B cell (primary cell): ENCODE data around the gene SEC14L1. TPM values are rescaled to one million over a fixed set of nuclear protein-coding genes. Genes with fewer than 3 reads are reported as not detected.

Experiments used
- ATAC-seq: fragments of 200-7000 bp; cut with Tn5 transposase; one replicate; pipeline ENCODE4 v1.10.0; 2021; ENCODE audit warnings: low read depth, mild to moderate bottlenecking, moderate number of reproducible peaks, moderate library complexity
- CTCF ChIA-PET: fragments of 350-600 bp; sonication (Branson Sonifier 250); formaldehyde crosslinking; loops from one replicate; lab custom pipeline; 2021; ENCODE audit warnings: antibody characterized with exemption, inconsistent platforms; lab: Charles Lee
- POLR2A ChIA-PET: fragments of 350-600 bp; sonication (Branson Sonifier 250); formaldehyde crosslinking; loops from one replicate; lab custom pipeline; 2021; ENCODE audit warnings: antibody characterized with exemption; lab: Charles Lee
- DNase-seq: peaks from one replicate; pipeline ENCODE4 v3.0.0; 2013
- H2AFZ ChIP-seq: 2 replicates; pipeline ENCODE4 v1.6.1; 2012; ENCODE audit warnings: mild to moderate bottlenecking, low read depth, low read length; ENCODE audit not compliant: insufficient read depth, poor library complexity, severe bottlenecking
- H3K27ac ChIP-seq, 2 donors: 1 replicate in 1 of 2; 2 replicates in 1 of 2; pipeline ENCODE4 v1.5.1; 2012 to 2013; ENCODE audit warnings: low read length in 2 of 2, mild to moderate bottlenecking in 2 of 2, moderate library complexity in 1 of 2
- H3K27me3 ChIP-seq, 4 experiments: fragments of 200-600 bp in 1 of 4; sonication (generic) in 1 of 4; replicated peaks in 1 of 4; 1 replicate in 2 of 4; 2 replicates in 2 of 4; pipeline versions ENCODE4 v1.6.1 to v1.7.0; 2013 to 2016; ENCODE audit warnings: low read length in 3 of 4, mild to moderate bottlenecking in 2 of 4, mixed read lengths in 1 of 4, moderate library complexity in 1 of 4; ENCODE audit not compliant: insufficient read depth in 4 of 4, control insufficient read depth in 3 of 4; ENCODE audit errors: control extremely low read depth in 1 of 4
- H3K36me3 ChIP-seq, 2 experiments: replicated peaks in 1 of 2; 1 replicate in 1 of 2; 2 replicates in 1 of 2; pipeline versions ENCODE4 v1.6.1 to v1.7.1; 2013; ENCODE audit warnings: low read length in 1 of 2; ENCODE audit not compliant: insufficient read depth in 2 of 2, control insufficient read depth in 1 of 2; ENCODE audit errors: control extremely low read depth in 1 of 2, extremely low read depth in 1 of 2
- H3K4me1 ChIP-seq, 2 donors: fragments of 200-600 bp in 1 of 2; sonication (generic) in 1 of 2; 1 replicate in 1 of 2; 2 replicates in 1 of 2; pipeline versions ENCODE4 v1.5.1 to v1.6.1; 2013 to 2017; ENCODE audit warnings: low read length in 2 of 2; ENCODE audit not compliant: control insufficient read depth in 2 of 2, insufficient read depth in 2 of 2
- H3K4me2 ChIP-seq: replicated peaks from 2 replicates; pipeline ENCODE3; 2012; ENCODE audit warnings: mild to moderate bottlenecking, low read depth, low read length; ENCODE audit not compliant: poor library complexity, severe bottlenecking
- H3K4me3 ChIP-seq, 5 experiments: fragments of 200-600 bp in 1 of 5; sonication (generic) in 1 of 5; 1 replicate in 3 of 5; 2 replicates in 2 of 5; pipeline versions ENCODE4 v1.5.1 to v1.7.0; 2011 to 2016; ENCODE audit warnings: low read length in 4 of 5, mild to moderate bottlenecking in 4 of 5, low read depth in 2 of 5, control low read depth in 1 of 5, moderate library complexity in 1 of 5; ENCODE audit not compliant: insufficient read depth in 1 of 5; ENCODE audit errors: control extremely low read depth in 1 of 5, extremely low read depth in 1 of 5
- H3K79me2 ChIP-seq: fragments of 200-600 bp; sonication (generic); one replicate; pipeline ENCODE4 v1.6.0; 2016; ENCODE audit warnings: low read length; ENCODE audit not compliant: control insufficient read depth, insufficient read depth
- H3K9ac ChIP-seq: fragments of 200-600 bp; sonication (generic); 2 replicates; pipeline ENCODE4 v1.6.1; 2017; ENCODE audit warnings: mild to moderate bottlenecking, low read length, moderate library complexity
- H3K9me3 ChIP-seq, 3 donors: one replicate each; pipeline versions ENCODE4 v1.6.1 to v1.7.1; 2013; ENCODE audit warnings: low read length in 2 of 3; ENCODE audit not compliant: control insufficient read depth in 2 of 3, insufficient read depth in 1 of 3; ENCODE audit errors: control extremely low read depth in 1 of 3
- H4K20me1 ChIP-seq: 2 replicates; pipeline ENCODE4 v1.6.0; 2012; ENCODE audit warnings: mild to moderate bottlenecking, low read length; ENCODE audit not compliant: insufficient read depth, control insufficient read depth, poor library complexity, severe bottlenecking
- H3K27ac Mint-ChIP-seq: one replicate; pipeline ENCODE4 v1.8.0; 2021; ENCODE audit warnings: mixed read lengths
- H3K27me3 Mint-ChIP-seq: one replicate; pipeline ENCODE4 v1.8.0; 2021; ENCODE audit warnings: mixed read lengths
- H3K4me1 Mint-ChIP-seq: one replicate; pipeline ENCODE4 v1.8.0; 2021; ENCODE audit warnings: mixed read lengths
- H3K4me3 Mint-ChIP-seq: one replicate; pipeline ENCODE4 v1.8.0; 2021; ENCODE audit warnings: mixed read lengths
- H3K9me3 Mint-ChIP-seq: one replicate; pipeline ENCODE4 v1.8.0; 2022; ENCODE audit warnings: mixed read lengths; ENCODE audit not compliant: insufficient read depth
- CTCF ChIP-seq: fragments of 200-600 bp; IDR thresholded peaks from one replicate; pipeline ENCODE4 v1.8.0; 2022; ENCODE audit warnings: antibody characterized with exemption, mild to moderate bottlenecking
- EZH2 ChIP-seq: IDR thresholded peaks from 2 replicates; pipeline ENCODE4 v1.6.1; 2012; ENCODE audit warnings: borderline replicate concordance, low read depth, mild to moderate bottlenecking, moderate library complexity, low read length; ENCODE audit not compliant: insufficient read depth, poor library complexity, severe bottlenecking
- WGBS: methylation state at CpG from one replicate; pipeline ENCODE4 v1.1.5; 2013; ENCODE audit warnings: missing lambda C conversion rate; ENCODE audit not compliant: insufficient coverage; 5-methylcytosine and 5-hydroxymethylcytosine counted together
- intact Hi-C: fragments of 100-400 bp; cut with micrococcal nuclease; formaldehyde crosslinking; loops from one replicate; pipeline ENCODE4 v1.10.0; 2022
- polyA plus RNA-seq: library from polyadenylated mRNA; depleted of rRNA; stranded (reverse); fragments of >200 nt; gene quantifications from 2 replicates; pipeline ENCODE4 v1.2.3, GENCODE V29; 2012
- total RNA-seq, 2 donors: library from RNA; stranded (reverse); fragments of 120-200 nt in 1 of 2; gene quantifications; 1 replicate in 1 of 2; 2 replicates in 1 of 2; pipeline versions ENCODE4 v1.2.3 to v1.2.4, GENCODE V29; 2013 to 2022

SEC14L1 gene
- total and polyA plus RNA-seq, 2 donors (not counting 1 experiment from before 2014, with no cell fraction given) = 37.7 to 103 TPM

GRCh38 chr17:77193653-77194052 lies 52.9 kb downstream of the SEC14L1 start:
- Histone ChIP-seq H3K4me2 (no peak overlapping the region), H3K79me2 (peaks cover 13% of the 10 kb centered on the region), H4K20me1 (peaks cover 21% of the 10 kb centered on the region), H3K9me3 (no peaks in the 10 kb centered on the region), H2AFZ (no peak overlapping the region), H3K4me1 (peaks cover 12 to 15% of the 10 kb centered on the region in 2 donors), H3K27ac (no peak overlapping the region), H3K36me3 (peaks cover 17 to 70% of the 10 kb centered on the region in 2 experiments), H3K9ac (no peak overlapping the region), H3K4me3 (no peak overlapping the region), H3K27me3 (no peaks in the 10 kb centered on the region)
- intact Hi-C loops = no loop called here
- DNase-seq = no peak
- Mint-ChIP-seq H3K4me3 (no peak overlapping the region), H3K27me3 (no peaks in the 10 kb centered on the region), H3K9me3 (no peaks in the 10 kb centered on the region), H3K27ac (no peak overlapping the region), H3K4me1 (peaks cover 24% of the 10 kb centered on the region)
- ChIA-PET CTCF (interaction anchor here (1.0 kb wide), 1 partner anchor 107 kb away, joined by 3 read pairs; no protein-coding TSS in a partner anchor), POLR2A (no interaction called here)
- ATAC-seq = no peak
- WGBS = 94% methylated on average over 3 of the region's 3 CpGs
- TF ChIP-seq EZH2 (no peak), CTCF (no peak)

GRCh38 chr17:77194179-77194578 lies 53.4 kb downstream of the SEC14L1 start:
- Histone ChIP-seq H3K4me2 (no peak overlapping the region), H2AFZ (no peak overlapping the region), H4K20me1 (peaks cover 17% of the 10 kb centered on the region), H3K9me3 (no peaks in the 10 kb centered on the region), H3K9ac (no peak overlapping the region), H3K79me2 (peaks cover 11% of the 10 kb centered on the region), H3K4me1 (peaks cover 6 to 10% of the 10 kb centered on the region in 2 donors), H3K4me3 (no peak overlapping the region), H3K27me3 (no peaks in the 10 kb centered on the region), H3K27ac (no peak overlapping the region), H3K36me3 (peaks cover 17 to 72% of the 10 kb centered on the region in 2 experiments)
- no peak overlapping the region for H3K4me3 Mint-ChIP-seq
- no peaks in the 10 kb centered on the region for H3K27me3 Mint-ChIP-seq
- no peaks in the 10 kb centered on the region for H3K9me3 Mint-ChIP-seq
- DNase-seq = no peak
- no peak overlapping the region for H3K27ac Mint-ChIP-seq
- WGBS = 100% methylated on average over 3 of the region's 7 CpGs
- POLR2A ChIA-PET = no interaction called here
- CTCF ChIA-PET = interaction anchor here (1.0 kb wide), 1 partner anchor 108 kb away, joined by 3 read pairs; no protein-coding TSS in a partner anchor
- intact Hi-C loops = no loop called here
- H3K4me1 Mint-ChIP-seq = peaks cover 19% of the 10 kb centered on the region
- ATAC-seq = no peak
- no peak for TF ChIP-seq EZH2
- TF ChIP-seq CTCF = no peak
